ENCODE measurements around the gene KRT74. TPM values are rescaled to one million over a fixed set of nuclear protein-coding genes. Genes with fewer than 3 reads are reported as not detected.

KRT74 gene
- polyA plus RNA-seq, 2 of the 4 experiments (the other 2 are of a cell fraction), result not detected

GRCh38 chr12:52608161-52608560 is 34.5 kb upstream of the KRT74 start:
- CTCF ChIA-PET, result interaction anchor here (0.9 to 1.4 kb wide), 6 partner anchors 11 to 271 kb away, joined by 3 to 6 read pairs (median 3); no protein-coding TSS in a partner anchor
- H3K27ac ChIP-seq, result no peak overlapping the region
- H3K4me2 ChIP-seq, result no peak overlapping the region
- no peaks in the 10 kb centered on the region for H3K9me3 ChIP-seq
- FAIRE-seq, result no peak
- POLR2A ChIA-PET, result no interaction called here
- ATAC-seq, result no peak
- H3K4me3 ChIP-seq, result no peak overlapping the region
- 10% methylated on average over 2 of the region's 6 CpGs for WGBS (ENCODE audit: missing lambda C conversion rate)
- DNase-seq (ENCODE audit: low read depth in 1 of 2, low spot score in 1 of 2), result no peak
- H3K4me1 ChIP-seq, result no peaks in the 10 kb centered on the region
- TF ChIP-seq MAFK (IDR thresholded peaks at IDR 0.05; ENCODE audit: partially characterized antibody), result no peak
- TF ChIP-seq, protein P1, sequence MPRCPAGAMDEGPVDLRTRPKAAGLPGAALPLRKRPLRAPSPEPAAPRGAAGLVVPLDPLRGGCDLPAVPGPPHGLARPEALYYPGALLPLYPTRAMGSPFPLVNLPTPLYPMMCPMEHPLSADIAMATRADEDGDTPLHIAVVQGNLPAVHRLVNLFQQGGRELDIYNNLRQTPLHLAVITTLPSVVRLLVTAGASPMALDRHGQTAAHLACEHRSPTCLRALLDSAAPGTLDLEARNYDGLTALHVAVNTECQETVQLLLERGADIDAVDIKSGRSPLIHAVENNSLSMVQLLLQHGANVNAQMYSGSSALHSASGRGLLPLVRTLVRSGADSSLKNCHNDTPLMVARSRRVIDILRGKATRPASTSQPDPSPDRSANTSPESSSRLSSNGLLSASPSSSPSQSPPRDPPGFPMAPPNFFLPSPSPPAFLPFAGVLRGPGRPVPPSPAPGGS (IDR thresholded peaks at IDR 0.05), result no peak
- TF ChIP-seq, protein P2, sequence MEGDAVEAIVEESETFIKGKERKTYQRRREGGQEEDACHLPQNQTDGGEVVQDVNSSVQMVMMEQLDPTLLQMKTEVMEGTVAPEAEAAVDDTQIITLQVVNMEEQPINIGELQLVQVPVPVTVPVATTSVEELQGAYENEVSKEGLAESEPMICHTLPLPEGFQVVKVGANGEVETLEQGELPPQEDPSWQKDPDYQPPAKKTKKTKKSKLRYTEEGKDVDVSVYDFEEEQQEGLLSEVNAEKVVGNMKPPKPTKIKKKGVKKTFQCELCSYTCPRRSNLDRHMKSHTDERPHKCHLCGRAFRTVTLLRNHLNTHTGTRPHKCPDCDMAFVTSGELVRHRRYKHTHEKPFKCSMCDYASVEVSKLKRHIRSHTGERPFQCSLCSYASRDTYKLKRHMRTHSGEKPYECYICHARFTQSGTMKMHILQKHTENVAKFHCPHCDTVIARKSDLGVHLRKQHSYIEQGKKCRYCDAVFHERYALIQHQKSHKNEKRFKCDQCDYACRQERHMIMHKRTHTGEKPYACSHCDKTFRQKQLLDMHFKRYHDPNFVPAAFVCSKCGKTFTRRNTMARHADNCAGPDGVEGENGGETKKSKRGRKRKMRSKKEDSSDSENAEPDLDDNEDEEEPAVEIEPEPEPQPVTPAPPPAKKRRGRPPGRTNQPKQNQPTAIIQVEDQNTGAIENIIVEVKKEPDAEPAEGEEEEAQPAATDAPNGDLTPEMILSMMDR (IDR thresholded peaks at IDR 0.05), result no peak
- TF ChIP-seq CBX2 (IDR thresholded peaks at IDR 0.05; ENCODE audit: borderline replicate concordance, low read depth), result no peak
- TF ChIP-seq REST (IDR thresholded peaks at IDR 0.05), result no peak
- TF ChIP-seq EHF (CRISPR knock-in tag; IDR thresholded peaks at IDR 0.05), result no peak
- no peak for TF ChIP-seq FOSB (CRISPR knock-in tag; IDR thresholded peaks at IDR 0.05)
- TF ChIP-seq MYC (IDR thresholded peaks at IDR 0.05; ENCODE audit: borderline replicate concordance, low read length), result no peak
- no peak for TF ChIP-seq CEBPB (IDR thresholded peaks at IDR 0.05)
- no peak for TF ChIP-seq ZC3H11A (IDR thresholded peaks at IDR 0.05)
- no peak for TF ChIP-seq MAX (IDR thresholded peaks at IDR 0.05)
- TF ChIP-seq TP53 (CRISPR knock-in tag; IDR thresholded peaks at IDR 0.05), result no peak
- no peak for TF ChIP-seq ZFP36 (IDR thresholded peaks at IDR 0.05; ENCODE audit: borderline replicate concordance, partially characterized antibody)
- TF ChIP-seq RCOR1 (IDR thresholded peaks at IDR 0.05; ENCODE audit: low read depth, low read length), result no peak
- TF ChIP-seq GATA3 (IDR thresholded peaks at IDR 0.05; ENCODE audit: borderline replicate concordance), result no peak
- no peak for TF ChIP-seq SMC3 (IDR thresholded peaks at IDR 0.05)
- no peak for TF ChIP-seq SREBF2 (IDR thresholded peaks at IDR 0.05)

GRCh38 chr12:52607314-52607713 is 33.7 kb upstream of the KRT74 start:
- no peak overlapping the region for H3K27ac ChIP-seq
- WGBS (ENCODE audit: missing lambda C conversion rate), result 5% methylated on average over 1 of the region's 1 CpG

More at GRCh38 chr12:52607314-52607713, 33.7 kb upstream of the KRT74 start:
- Histone ChIP-seq H3K4me2 (no peak overlapping the region), H3K4me1 (no peaks in the 10 kb centered on the region), H3K9me3 (no peaks in the 10 kb centered on the region), H3K4me3 (no peak overlapping the region)
- DNase-seq (ENCODE audit: low read depth in 1 of 2, low spot score in 1 of 2) (no peak), ATAC-seq (no peak), FAIRE-seq (no peak)
- ChIA-PET CTCF (interaction anchor here (0.9 to 1.4 kb wide), 2 partner anchors 36 to 272 kb away, joined by 3 to 5 read pairs; no protein-coding TSS in a partner anchor), POLR2A (no interaction called here)
- TF ChIP-seq NFE2L2 (conservative IDR thresholded peaks at IDR 0.05; ENCODE audit: low read length) (no peak), RAD21 (conservative IDR thresholded peaks at IDR 0.05 in 1 of 2, IDR thresholded peaks at IDR 0.05 in 1 of 2) (no peak), REST (IDR thresholded peaks at IDR 0.05) (no peak), MAX (IDR thresholded peaks at IDR 0.05) (no peak), ZNF302 (CRISPR knock-in tag; IDR thresholded peaks at IDR 0.05) (no peak), HOXA7 (CRISPR knock-in tag; IDR thresholded peaks at IDR 0.05) (no peak), CBX2 (IDR thresholded peaks at IDR 0.05; ENCODE audit: borderline replicate concordance, low read depth) (no peak)
- TF ChIP-seq, protein P3, sequence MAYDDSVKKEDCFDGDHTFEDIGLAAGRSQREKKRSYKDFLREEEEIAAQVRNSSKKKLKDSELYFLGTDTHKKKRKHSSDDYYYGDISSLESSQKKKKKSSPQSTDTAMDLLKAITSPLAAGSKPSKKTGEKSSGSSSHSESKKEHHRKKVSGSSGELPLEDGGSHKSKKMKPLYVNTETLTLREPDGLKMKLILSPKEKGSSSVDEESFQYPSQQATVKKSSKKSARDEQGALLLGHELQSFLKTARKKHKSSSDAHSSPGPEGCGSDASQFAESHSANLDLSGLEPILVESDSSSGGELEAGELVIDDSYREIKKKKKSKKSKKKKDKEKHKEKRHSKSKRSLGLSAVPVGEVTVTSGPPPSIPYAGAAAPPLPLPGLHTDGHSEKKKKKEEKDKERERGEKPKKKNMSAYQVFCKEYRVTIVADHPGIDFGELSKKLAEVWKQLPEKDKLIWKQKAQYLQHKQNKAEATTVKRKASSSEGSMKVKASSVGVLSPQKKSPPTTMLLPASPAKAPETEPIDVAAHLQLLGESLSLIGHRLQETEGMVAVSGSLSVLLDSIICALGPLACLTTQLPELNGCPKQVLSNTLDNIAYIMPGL (CRISPR knock-in tag; IDR thresholded peaks at IDR 0.05; ENCODE audit: borderline replicate concordance), result no peak

Measured in A549 (cell line).